SK-N-SH (cell line): Measurements from ENCODE around the gene AUTS2.

Source experiments
- CHD2 ChIP-seq: fragments of 150-350 bp; IDR thresholded peaks from 2 replicates; pipeline ENCODE4 v1.6.1; 2018; ENCODE audit warnings: low read length; ENCODE audit not compliant: partially characterized antibody
- CTCF ChIP-seq: fragments of 200-600 bp; sonication (generic); IDR thresholded peaks from 2 replicates; pipeline ENCODE4 v1.6.1; 2017; ENCODE audit warnings: antibody characterized with exemption, mild to moderate bottlenecking, moderate library complexity
- ELF1 ChIP-seq: IDR thresholded peaks from 2 replicates; pipeline ENCODE4 v1.4.0; 2012
- EP300 ChIP-seq, 2 experiments: IDR thresholded peaks; 2 replicates each; pipeline versions ENCODE4 v1.4.0 to v1.6.1; 2012; ENCODE audit warnings: borderline replicate concordance in 1 of 2, low read depth in 1 of 2, low read length in 1 of 2
- EZH2phosphoT487 ChIP-seq: fragments of 200-600 bp; sonication (generic); IDR thresholded peaks from 2 replicates; pipeline ENCODE4 v1.6.1; 2017; ENCODE audit warnings: low read depth, mixed run types, mild to moderate bottlenecking, antibody characterized with exemption, moderate library complexity, borderline replicate concordance
- GABPA ChIP-seq: IDR thresholded peaks from 2 replicates; pipeline ENCODE4 v1.4.0; 2012; ENCODE audit warnings: low read depth, mild to moderate bottlenecking
- GATA2 ChIP-seq: sonication (generic); formaldehyde crosslinking; IDR thresholded peaks from 2 replicates; pipeline ENCODE4 v1.5.0; 2020; ENCODE audit warnings: mild to moderate bottlenecking, missing genetic modification reagents
- MXI1 ChIP-seq: IDR thresholded peaks from 2 replicates; pipeline ENCODE4 v1.6.1; 2012; ENCODE audit warnings: mild to moderate bottlenecking, low read depth, low read length, improper control_type of control experiment
- POLR2AphosphoS5 ChIP-seq: IDR thresholded peaks from 2 replicates; pipeline ENCODE4 v1.6.1; 2012; ENCODE audit warnings: low read depth, low read length
- REST ChIP-seq: IDR thresholded peaks from 2 replicates; pipeline ENCODE4 v1.6.1; 2012; ENCODE audit warnings: mild to moderate bottlenecking, low read depth, low read length, moderate library complexity
- TAF1 ChIP-seq: IDR thresholded peaks from 2 replicates; pipeline ENCODE4 v1.6.1; 2012; ENCODE audit warnings: low read depth, mild to moderate bottlenecking, low read length, moderate library complexity, borderline replicate concordance
- USF1 ChIP-seq: IDR thresholded peaks from 2 replicates; pipeline ENCODE4 v1.4.0; 2012; ENCODE audit warnings: low read depth, borderline replicate concordance
- ZBTB33 ChIP-seq: IDR thresholded peaks from 2 replicates; pipeline ENCODE4 v1.4.0; 2012; ENCODE audit warnings: low read depth, borderline replicate concordance

- TF ChIP-seq CTCF (no peak), ELF1 (no peak), REST (no peak), MXI1 (no peak), GATA2 (CRISPR knock-in tag) (no peak), ZBTB33 (no peak), USF1 (no peak), EZH2phosphoT487 (no peak), TAF1 (no peak), CHD2 (no peak), POLR2AphosphoS5 (no peak), EP300 (IDR thresholded peaks at IDR 0.05; ENCODE audit: borderline replicate concordance in 1 of 2, low read depth in 1 of 2, low read length in 1 of 2) (no peak), GABPA (no peak)
Observed at GRCh38 chr7:70595370-70595754, 997.1 kb downstream of the AUTS2 start.
